MM.1S (cell line): Measurements from ENCODE around the gene GPBP1L1.
"Not testable (repeated sequence)": the region's sequence is repeated elsewhere in the genome, so short reads cannot be mapped to it uniquely, and the experiment has no call there.

Experiments
- DNase-seq: peaks from one replicate; pipeline ENCODE4 v3.0.0-alpha.2; 2015
- H2AFZ ChIP-seq: fragments of 300-600 bp; sonication (generic); 2 replicates; pipeline ENCODE4 v1.6.0; 2016; ENCODE audit warnings: antibody characterized with exemption, low read length
- H3F3A ChIP-seq: fragments of 300-600 bp; sonication (generic); 2 replicates; pipeline ENCODE4 v1.6.1; 2016; ENCODE audit warnings: mild to moderate bottlenecking, antibody characterized with exemption, low read length, moderate library complexity, mixed read lengths; ENCODE audit not compliant: insufficient read depth
- H3K27ac ChIP-seq: fragments of 300-600 bp; sonication (generic); 2 replicates; pipeline ENCODE4 v1.5.1; 2016; ENCODE audit warnings: mild to moderate bottlenecking, low read length
- H3K27me3 ChIP-seq: fragments of 300-600 bp; sonication (generic); replicated peaks from 2 replicates; pipeline ENCODE4 v1.6.0; 2016; ENCODE audit warnings: low read length; ENCODE audit not compliant: insufficient read depth
- H3K36me3 ChIP-seq: fragments of 300-600 bp; sonication (generic); replicated peaks from 2 replicates; pipeline ENCODE4 v1.6.1; 2016; ENCODE audit warnings: mild to moderate bottlenecking, low read length, mixed read lengths; ENCODE audit not compliant: insufficient read depth
- H3K4me1 ChIP-seq: fragments of 300-600 bp; sonication (generic); 2 replicates; pipeline ENCODE4 v1.6.1; 2016; ENCODE audit warnings: low read length, mixed read lengths
- H3K4me2 ChIP-seq: fragments of 300-600 bp; sonication (generic); 2 replicates; pipeline ENCODE4 v1.6.0; 2016; ENCODE audit warnings: low read depth, low read length
- H3K4me3 ChIP-seq: fragments of 300-600 bp; sonication (generic); 2 replicates; pipeline ENCODE4 v1.5.1; 2016; ENCODE audit warnings: low read length, mixed read lengths
- H3K79me2 ChIP-seq: fragments of 300-600 bp; sonication (generic); 2 replicates; pipeline ENCODE4 v1.6.1; 2016; ENCODE audit warnings: mixed run types, low read length, mixed read lengths
- H3K9ac ChIP-seq: fragments of 300-600 bp; sonication (generic); 2 replicates; pipeline ENCODE4 v1.6.1; 2016; ENCODE audit warnings: low read length, mixed read lengths
- H3K9me2 ChIP-seq: fragments of 300-600 bp; sonication (generic); replicated peaks from 2 replicates; pipeline ENCODE4 v1.6.1; 2016; ENCODE audit warnings: mild to moderate bottlenecking, low read length, mixed read lengths; ENCODE audit not compliant: insufficient read depth
- H3K9me3 ChIP-seq: fragments of 300-600 bp; sonication (generic); replicated peaks from 2 replicates; pipeline ENCODE4 v1.6.1; 2016; ENCODE audit warnings: mild to moderate bottlenecking, low read length, mixed read lengths; ENCODE audit not compliant: insufficient read depth
- H4K20me1 ChIP-seq: fragments of 300-600 bp; sonication (generic); 2 replicates; pipeline ENCODE4 v1.6.1; 2016; ENCODE audit warnings: mild to moderate bottlenecking, low read length, moderate library complexity, mixed read lengths; ENCODE audit not compliant: insufficient read depth
- CTCF ChIP-seq: fragments of 300-600 bp; sonication (generic); IDR thresholded peaks from 2 replicates; pipeline ENCODE4 v1.5.1; 2016; ENCODE audit warnings: antibody characterized with exemption, low read length, mixed read lengths
- EZH2 ChIP-seq: fragments of 300-600 bp; sonication (generic); optimal IDR thresholded peaks from 2 replicates; pipeline ENCODE3; 2017; ENCODE audit warnings: low read depth, mild to moderate bottlenecking, antibody characterized with exemption, low read length, mixed read lengths
- EZH2phosphoT487 ChIP-seq: fragments of 300-600 bp; sonication (generic); IDR thresholded peaks from 2 replicates; pipeline ENCODE4 v1.6.1; 2018; ENCODE audit warnings: antibody characterized with exemption, low read length

GPBP1L1 gene

DNA sequence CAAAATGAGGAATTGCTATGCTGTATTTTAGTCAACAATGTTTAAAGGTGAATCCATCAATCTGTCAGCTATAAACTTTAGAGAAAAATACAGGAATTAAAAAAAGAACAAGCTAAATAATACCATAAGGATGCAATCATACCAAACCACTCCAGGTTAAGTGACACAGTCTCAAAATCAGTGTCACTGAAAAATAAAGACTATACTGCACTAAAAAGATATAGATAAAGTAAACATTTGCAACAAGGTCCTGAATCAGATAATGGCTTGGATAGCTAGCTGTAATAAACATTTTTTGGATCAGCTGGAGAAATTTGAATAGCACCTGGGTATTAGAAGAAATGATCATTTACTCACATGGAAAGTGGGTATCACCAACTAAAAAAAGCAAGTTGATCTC lies 7.8 kb downstream of the GPBP1L1 start:
- H3K27me3 ChIP-seq = no peaks in the 10 kb centered on the region
- TF ChIP-seq EZH2phosphoT487 (no peak), CTCF (no peak), EZH2 (no peak)
- no peaks in the 10 kb centered on the region for H3K9me3 ChIP-seq
- H3K79me2 ChIP-seq = peaks cover 97% of the 10 kb centered on the region
- no peak overlapping the region for H3K27ac ChIP-seq
- H3K4me3 ChIP-seq = no peak overlapping the region
- H3F3A ChIP-seq = no peaks in the 10 kb centered on the region; the same call in 1 of the 2 replicates
- peaks cover 38% of the 10 kb centered on the region for H4K20me1 ChIP-seq
- no peak overlapping the region for H3K9ac ChIP-seq
- no peak overlapping the region for H2AFZ ChIP-seq
- DNase-seq = no peak
- H3K4me2 ChIP-seq = no peak overlapping the region
- H3K9me2 ChIP-seq = no peaks in the 10 kb centered on the region
- H3K36me3 ChIP-seq = no peaks in the 10 kb centered on the region
- peaks cover 9% of the 10 kb centered on the region; the same call in 1 of the 2 replicates for H3K4me1 ChIP-seq

DNA sequence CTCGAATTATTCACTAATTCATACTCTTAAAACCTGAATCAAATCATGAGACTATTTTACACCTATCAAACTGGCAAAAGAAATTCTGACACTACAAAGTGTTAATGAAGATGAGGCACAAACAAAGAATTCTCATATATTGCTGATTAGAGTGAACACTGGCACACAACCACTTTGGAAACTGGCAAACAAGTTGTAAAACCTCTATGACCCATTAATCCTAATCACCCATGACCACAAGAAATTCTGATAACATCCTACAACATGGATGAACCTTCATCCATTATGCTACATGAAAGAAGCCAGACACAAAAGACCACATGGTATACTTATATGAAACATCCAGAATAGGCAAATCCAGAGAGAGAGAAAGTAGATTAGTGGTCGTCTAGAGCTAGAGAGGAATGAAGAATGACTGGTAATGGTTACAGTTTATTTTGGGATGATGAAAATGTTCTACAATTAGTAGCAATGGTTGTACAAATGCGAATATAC lies 8.5 kb downstream of the GPBP1L1 start:
- peaks cover 38% of the 10 kb centered on the region for H4K20me1 ChIP-seq
- no peaks in the 10 kb centered on the region for H3K9me3 ChIP-seq
- no peak overlapping the region for H3K9ac ChIP-seq
- peaks cover 97% of the 10 kb centered on the region for H3K79me2 ChIP-seq
- peaks cover 9% of the 10 kb centered on the region; the same call in 1 of the 2 replicates for H3K4me1 ChIP-seq
- H3K9me2 ChIP-seq = no peaks in the 10 kb centered on the region
- no peak overlapping the region for H3K4me3 ChIP-seq
- no peak overlapping the region for H2AFZ ChIP-seq
- no peaks in the 10 kb centered on the region for H3K36me3 ChIP-seq
- H3K4me2 ChIP-seq = no peak overlapping the region
- TF ChIP-seq CTCF (no peak), EZH2phosphoT487 (no peak), EZH2 (no peak)
- no peak overlapping the region for H3K27ac ChIP-seq
- no peaks in the 10 kb centered on the region for H3K27me3 ChIP-seq
- DNase-seq = no peak
- no peaks in the 10 kb centered on the region; the same call in 1 of the 2 replicates for H3F3A ChIP-seq

- not testable (repeated sequence) for H3K36me3 ChIP-seq, H3K27me3 ChIP-seq, H3K9me2 ChIP-seq, H3K9ac ChIP-seq, H3F3A ChIP-seq, H3K4me1 ChIP-seq, H2AFZ ChIP-seq, DNase-seq, H3K27ac ChIP-seq, H3K9me3 ChIP-seq, H3K4me2 ChIP-seq, H3K4me3 ChIP-seq
- peaks cover 35% of the 10 kb centered on the region for H4K20me1 ChIP-seq
- H3K79me2 ChIP-seq = peaks cover 97% of the 10 kb centered on the region
Observed at GRCh38 chr1:45676553-45676952, 9.8 kb downstream of the GPBP1L1 start.

GRCh38 chr1:45674478-45674877 lies 11.9 kb downstream of the GPBP1L1 start:
- Histone ChIP-seq H3K27ac (no peak overlapping the region), H3K36me3 (no peaks in the 10 kb centered on the region), H3K27me3 (no peaks in the 10 kb centered on the region), H3F3A (no peaks in the 10 kb centered on the region; the same call in 1 of the 2 replicates), H3K4me3 (no peak overlapping the region), H3K9me3 (no peaks in the 10 kb centered on the region), H3K4me2 (no peak overlapping the region), H4K20me1 (peaks cover 28% of the 10 kb centered on the region), H3K79me2 (peaks cover 96% of the 10 kb centered on the region), H3K9ac (no peak overlapping the region), H3K4me1 (peaks cover 5% of the 10 kb centered on the region; the same call in 1 of the 2 replicates), H3K9me2 (no peaks in the 10 kb centered on the region), H2AFZ (no peak overlapping the region)
- TF ChIP-seq EZH2phosphoT487 (no peak), EZH2 (no peak), CTCF (no peak)
- DNase-seq = no peak
